ENCODE results near the gene EXOC3L4. TPM values are rescaled to one million over a fixed set of nuclear protein-coding genes. Genes with fewer than 3 reads are reported as not detected.

Gene EXOC3L4
- total and polyA plus RNA-seq, 8 donors, result 0.63 to 8.9 (median 1.3) TPM

- DNase-seq, result peak in 2 of 6 donors; percentile 40 to 49
Observed at GRCh38 chr14:103134919-103135318, 40.4 kb downstream of the EXOC3L4 start.

DNA sequence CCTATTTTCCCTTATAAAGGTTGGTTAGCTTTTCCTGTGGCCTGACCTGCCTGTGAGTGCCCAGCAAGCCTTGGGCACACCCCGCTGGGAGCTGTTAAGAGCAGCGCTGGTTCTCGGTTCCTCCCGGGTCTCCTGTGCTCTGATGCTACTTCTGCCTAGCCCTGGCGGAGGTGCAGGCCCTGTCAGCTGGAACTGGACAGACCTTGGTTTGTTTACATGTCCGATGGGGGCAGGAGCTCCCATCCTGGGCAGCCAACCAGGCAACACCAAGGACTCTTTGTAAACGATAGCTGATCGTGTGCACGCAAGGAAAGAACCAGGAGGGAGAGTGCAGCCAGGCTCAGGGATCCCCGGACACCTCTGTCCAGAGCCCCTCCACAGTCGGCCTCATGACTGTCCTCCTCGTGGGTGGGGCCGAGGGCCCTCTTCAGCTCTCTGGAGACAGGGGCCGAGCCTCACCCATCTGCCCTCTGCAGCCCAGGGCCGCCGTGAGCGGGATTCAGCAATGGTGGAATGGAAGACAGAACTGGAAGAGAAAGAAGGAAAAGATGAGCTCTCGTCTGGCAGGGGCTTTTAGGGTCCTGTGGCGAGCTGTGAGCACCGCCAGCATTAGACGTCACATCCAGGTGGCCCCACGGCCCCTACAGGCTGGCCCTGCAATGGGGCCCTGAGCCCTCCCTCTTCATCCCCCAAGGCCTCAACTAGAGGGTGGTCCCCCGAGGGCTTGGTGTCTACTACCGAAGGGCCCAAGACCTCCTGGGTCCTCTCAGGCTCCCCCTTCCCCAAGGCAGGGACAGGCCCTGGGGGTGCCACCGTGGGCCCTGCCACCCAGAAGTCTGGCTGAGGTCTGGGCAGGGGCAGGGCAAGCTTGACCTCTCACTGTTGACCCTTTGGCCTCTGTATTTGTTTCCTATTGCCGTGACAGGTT lies 41.1 kb downstream of the EXOC3L4 start:
- Histone ChIP-seq H3K36me3 (no peaks in the 10 kb centered on the region), H3K27me3 (no peaks in the 10 kb centered on the region), H3K4me1 (peaks cover 0 to 7% (median 0%) of the 10 kb centered on the region in 3 donors), H3K9me3 (no peaks in the 10 kb centered on the region), H3K4me3 (no peak overlapping the region), H3K27ac (no peak overlapping the region)
- ATAC-seq (no peak), DNase-seq (peak in 2 of 6 donors; percentile 50 to 53), FAIRE-seq (no peak)
- intact Hi-C loops (cut with DNase I), result no loop called here
- 80 to 88% methylated on average over 26 of the region's 26 CpGs for WGBS, 2 donors
- no peak for TF ChIP-seq CTCF (IDR thresholded peaks at IDR 0.05)

More at GRCh38 chr14:103134919-103135318, 40.4 kb downstream of the EXOC3L4 start:
- FAIRE-seq (no peak), ATAC-seq (no peak)
- Histone ChIP-seq H3K36me3 (no peaks in the 10 kb centered on the region), H3K9me3 (no peaks in the 10 kb centered on the region), H3K27me3 (no peaks in the 10 kb centered on the region), H3K4me3 (no peak overlapping the region), H3K27ac (no peak overlapping the region), H3K4me1 (peaks cover 0 to 7% (median 0%) of the 10 kb centered on the region in 3 donors)
- no peak for TF ChIP-seq CTCF (IDR thresholded peaks at IDR 0.05)
- intact Hi-C loops (cut with DNase I), result no loop called here
- WGBS, 2 donors, result 89 to 95% methylated on average over 13 to 14 of the region's 14 CpGs

DNA sequence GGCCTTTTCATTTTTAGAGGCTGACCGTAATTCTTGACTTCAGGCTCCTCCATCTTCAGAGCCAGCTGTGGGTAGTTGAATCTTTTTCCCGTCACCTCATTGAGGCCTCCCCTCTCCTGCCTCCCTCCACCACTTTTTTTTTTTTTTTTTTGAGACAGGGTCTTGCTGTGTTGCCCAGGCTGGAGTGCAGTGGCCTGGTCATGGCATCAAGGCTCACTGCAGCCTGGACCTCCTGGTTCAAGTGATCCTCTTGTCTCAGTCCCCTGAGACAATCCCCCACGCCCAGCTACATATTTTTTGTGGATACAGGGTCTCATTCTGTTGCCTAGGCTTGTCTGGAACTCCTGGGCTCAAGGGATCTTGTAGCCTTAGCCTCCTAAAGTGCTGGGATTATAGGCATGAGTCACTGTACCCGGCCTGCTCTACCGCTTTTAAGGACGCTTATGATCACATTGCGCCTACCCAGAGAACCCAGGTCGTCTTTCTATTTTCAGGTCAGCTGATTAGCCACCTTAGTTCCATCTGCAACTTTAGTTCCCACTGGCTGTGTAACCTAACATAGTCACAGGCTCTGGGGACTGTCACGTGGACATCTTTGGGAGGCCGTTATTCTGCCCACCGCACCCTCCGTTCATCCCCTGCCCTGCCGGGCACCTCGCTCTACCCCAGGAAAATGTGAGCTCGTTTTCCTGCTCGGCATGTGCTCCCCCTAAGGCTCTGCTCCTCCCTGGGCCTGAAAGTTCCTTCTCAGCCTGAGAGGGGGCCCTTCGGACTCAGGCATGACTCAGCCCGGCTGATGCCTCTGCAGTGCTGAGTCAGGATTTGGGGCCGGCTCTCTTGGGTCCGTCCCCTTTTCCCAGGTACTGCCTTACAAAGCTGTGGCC lies 42.1 kb downstream of the EXOC3L4 start:
- ATAC-seq (peak in 1 of 4 donors; percentile 24), FAIRE-seq (no peak), DNase-seq (peak in 1 of 6 donors; percentile 27)
- no peak overlapping the region for H3K4me3 ChIP-seq
- H3K36me3 ChIP-seq, result no peaks in the 10 kb centered on the region
- 81 to 82% methylated on average over 20 of the region's 20 CpGs for WGBS, 2 donors
- H3K9me3 ChIP-seq, result no peaks in the 10 kb centered on the region
- H3K4me1 ChIP-seq, result peaks cover 0 to 4% (median 0%) of the 10 kb centered on the region in 3 donors
- no peak overlapping the region for H3K27ac ChIP-seq
- intact Hi-C loops (cut with DNase I), result no loop called here
- H3K27me3 ChIP-seq, result no peaks in the 10 kb centered on the region
- TF ChIP-seq CTCF (IDR thresholded peaks at IDR 0.05), result no peak

DNA sequence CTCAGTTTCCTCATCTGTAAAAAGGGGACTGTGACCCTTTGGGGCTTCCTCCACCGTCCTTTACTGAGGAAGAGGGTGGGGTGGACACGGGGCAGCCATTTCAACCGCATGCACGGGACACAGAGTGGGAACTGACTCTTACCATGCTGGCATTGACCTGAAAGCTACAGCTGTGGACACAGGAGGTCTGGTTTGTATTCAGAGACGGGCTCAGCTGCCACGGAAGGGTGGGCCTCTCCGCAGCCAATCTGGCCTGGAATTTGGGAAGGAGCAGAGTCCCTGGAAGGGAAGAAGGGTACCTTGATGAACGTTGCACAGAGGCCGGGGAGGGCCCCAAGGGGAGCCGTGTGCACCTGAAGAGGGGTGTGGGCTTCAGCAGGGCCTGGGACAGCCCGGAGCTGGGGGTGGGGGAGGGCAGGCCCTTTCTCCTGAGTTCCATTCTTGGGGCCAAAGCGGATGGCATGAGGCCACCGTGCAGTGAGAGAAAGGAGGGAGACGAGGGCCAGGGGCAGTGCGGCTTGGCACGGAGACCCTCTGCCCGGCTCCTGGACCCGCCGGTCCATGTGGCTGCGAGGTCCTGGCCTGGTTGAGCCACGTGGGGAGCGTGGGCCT lies 43.3 kb downstream of the EXOC3L4 start:
- H3K36me3 ChIP-seq, result no peaks in the 10 kb centered on the region
- H3K4me1 ChIP-seq, result no peaks in the 10 kb centered on the region
- WGBS, 2 donors, result 84 to 87% methylated on average over 22 of the region's 22 CpGs
- no peak for TF ChIP-seq CTCF (IDR thresholded peaks at IDR 0.05)
- ATAC-seq (no peak), FAIRE-seq (no peak), DNase-seq (no peak)
- H3K27ac ChIP-seq, result no peak overlapping the region
- H3K27me3 ChIP-seq, result no peaks in the 10 kb centered on the region
- no peaks in the 10 kb centered on the region for H3K9me3 ChIP-seq
- H3K4me3 ChIP-seq, result no peak overlapping the region
- intact Hi-C loops (cut with DNase I), result no loop called here

Measured in pancreas (tissue), 10 donors.